ENCODE measurements around the gene PLXNA2.

Gene PLXNA2

DNA sequence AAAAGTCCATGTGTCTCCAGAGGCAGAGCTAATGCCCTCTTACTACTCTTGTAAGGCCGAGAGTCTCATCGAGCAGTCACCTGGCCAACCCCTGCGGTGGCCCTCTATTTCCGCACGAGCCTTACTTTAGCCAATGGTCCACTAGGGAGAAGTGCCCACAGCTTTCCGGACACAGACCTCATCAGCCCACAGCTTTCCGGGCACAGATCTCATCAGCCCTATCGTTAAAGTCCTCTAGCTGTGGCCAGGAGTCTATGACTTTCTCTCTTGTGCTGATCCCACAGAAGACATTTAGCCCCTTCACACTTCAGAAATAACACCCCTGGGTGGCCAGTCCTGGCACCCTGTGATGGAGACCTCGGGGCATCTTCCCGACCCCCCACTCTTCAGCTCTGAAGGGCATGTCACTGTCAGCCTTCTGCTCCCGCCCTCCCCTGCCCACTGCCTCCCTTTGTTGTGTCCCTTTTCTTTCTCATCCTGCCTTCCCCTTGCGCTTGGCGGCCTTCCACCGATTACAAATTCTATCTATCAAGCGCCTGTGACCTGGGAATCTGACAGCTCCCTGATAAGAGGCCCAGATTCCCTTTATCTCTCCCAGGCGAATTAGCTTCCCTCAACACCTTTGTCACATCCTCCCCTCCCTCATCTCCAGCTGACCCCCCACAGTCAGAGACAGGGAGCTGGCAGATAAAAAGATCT, 161.0 kb downstream of the PLXNA2 start:
- TF ChIP-seq TAF1 (IDR thresholded peaks at IDR 0.05; ENCODE audit: borderline replicate concordance, insufficient read depth, low read length) (no peak), FOXP2 (optimal IDR thresholded peaks at IDR 0.05; ENCODE audit: borderline replicate concordance, extremely low read depth, extremely low read length, insufficient read depth) (no peak), POLR2AphosphoS5 (IDR thresholded peaks at IDR 0.05; ENCODE audit: low read depth, low read length) (no peak), SIN3A (IDR thresholded peaks at IDR 0.05; ENCODE audit: borderline replicate concordance, insufficient read depth, low read length) (no peak)
- TF ChIP-seq, protein P1, sequence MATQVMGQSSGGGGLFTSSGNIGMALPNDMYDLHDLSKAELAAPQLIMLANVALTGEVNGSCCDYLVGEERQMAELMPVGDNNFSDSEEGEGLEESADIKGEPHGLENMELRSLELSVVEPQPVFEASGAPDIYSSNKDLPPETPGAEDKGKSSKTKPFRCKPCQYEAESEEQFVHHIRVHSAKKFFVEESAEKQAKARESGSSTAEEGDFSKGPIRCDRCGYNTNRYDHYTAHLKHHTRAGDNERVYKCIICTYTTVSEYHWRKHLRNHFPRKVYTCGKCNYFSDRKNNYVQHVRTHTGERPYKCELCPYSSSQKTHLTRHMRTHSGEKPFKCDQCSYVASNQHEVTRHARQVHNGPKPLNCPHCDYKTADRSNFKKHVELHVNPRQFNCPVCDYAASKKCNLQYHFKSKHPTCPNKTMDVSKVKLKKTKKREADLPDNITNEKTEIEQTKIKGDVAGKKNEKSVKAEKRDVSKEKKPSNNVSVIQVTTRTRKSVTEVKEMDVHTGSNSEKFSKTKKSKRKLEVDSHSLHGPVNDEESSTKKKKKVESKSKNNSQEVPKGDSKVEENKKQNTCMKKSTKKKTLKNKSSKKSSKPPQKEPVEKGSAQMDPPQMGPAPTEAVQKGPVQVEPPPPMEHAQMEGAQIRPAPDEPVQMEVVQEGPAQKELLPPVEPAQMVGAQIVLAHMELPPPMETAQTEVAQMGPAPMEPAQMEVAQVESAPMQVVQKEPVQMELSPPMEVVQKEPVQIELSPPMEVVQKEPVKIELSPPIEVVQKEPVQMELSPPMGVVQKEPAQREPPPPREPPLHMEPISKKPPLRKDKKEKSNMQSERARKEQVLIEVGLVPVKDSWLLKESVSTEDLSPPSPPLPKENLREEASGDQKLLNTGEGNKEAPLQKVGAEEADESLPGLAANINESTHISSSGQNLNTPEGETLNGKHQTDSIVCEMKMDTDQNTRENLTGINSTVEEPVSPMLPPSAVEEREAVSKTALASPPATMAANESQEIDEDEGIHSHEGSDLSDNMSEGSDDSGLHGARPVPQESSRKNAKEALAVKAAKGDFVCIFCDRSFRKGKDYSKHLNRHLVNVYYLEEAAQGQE (IDR thresholded peaks at IDR 0.05; ENCODE audit: insufficient read depth in 1 of 2, low read depth in 2 of 2, low read length in 2 of 2) = no peak

- no peak for TF ChIP-seq SIN3A (IDR thresholded peaks at IDR 0.05; ENCODE audit: borderline replicate concordance, insufficient read depth, low read length)
- no peak for TF ChIP-seq FOXP2 (optimal IDR thresholded peaks at IDR 0.05; ENCODE audit: borderline replicate concordance, extremely low read depth, extremely low read length, insufficient read depth)
- TF ChIP-seq, protein P1 (IDR thresholded peaks at IDR 0.05; ENCODE audit: insufficient read depth in 1 of 2, low read depth in 2 of 2, low read length in 2 of 2) = no peak
- TF ChIP-seq POLR2AphosphoS5 (IDR thresholded peaks at IDR 0.05; ENCODE audit: low read depth, low read length) = no peak
- TF ChIP-seq TAF1 (IDR thresholded peaks at IDR 0.05; ENCODE audit: borderline replicate concordance, insufficient read depth, low read length) = no peak
Measured at GRCh38 chr1:208081972-208082371, 162.2 kb downstream of the PLXNA2 start.

GRCh38 chr1:208080396-208081286, 163.5 kb downstream of the PLXNA2 start:
- no peak for TF ChIP-seq POLR2AphosphoS5 (IDR thresholded peaks at IDR 0.05; ENCODE audit: low read depth, low read length)
- TF ChIP-seq, protein P1 (IDR thresholded peaks at IDR 0.05; ENCODE audit: insufficient read depth in 1 of 2, low read depth in 2 of 2, low read length in 2 of 2) = no peak
- no peak for TF ChIP-seq TAF1 (IDR thresholded peaks at IDR 0.05; ENCODE audit: borderline replicate concordance, insufficient read depth, low read length)
- TF ChIP-seq SIN3A (IDR thresholded peaks at IDR 0.05; ENCODE audit: borderline replicate concordance, insufficient read depth, low read length) = no peak
- no peak for TF ChIP-seq FOXP2 (optimal IDR thresholded peaks at IDR 0.05; ENCODE audit: borderline replicate concordance, extremely low read depth, extremely low read length, insufficient read depth)

GRCh38 chr1:208079161-208079560, 165.0 kb downstream of the PLXNA2 start:
- TF ChIP-seq, protein P1 (IDR thresholded peaks at IDR 0.05; ENCODE audit: insufficient read depth in 1 of 2, low read depth in 2 of 2, low read length in 2 of 2) = no peak
- TF ChIP-seq POLR2AphosphoS5 (IDR thresholded peaks at IDR 0.05; ENCODE audit: low read depth, low read length) = no peak
- TF ChIP-seq TAF1 (IDR thresholded peaks at IDR 0.05; ENCODE audit: borderline replicate concordance, insufficient read depth, low read length) = no peak
- TF ChIP-seq FOXP2 (optimal IDR thresholded peaks at IDR 0.05; ENCODE audit: borderline replicate concordance, extremely low read depth, extremely low read length, insufficient read depth) = no peak
- TF ChIP-seq SIN3A (IDR thresholded peaks at IDR 0.05; ENCODE audit: borderline replicate concordance, insufficient read depth, low read length) = no peak
